WTC11 (cell line): ENCODE measurements around the gene NCKIPSD. TPM values are rescaled to one million over a fixed set of nuclear protein-coding genes. Genes with fewer than 3 reads are reported as not detected.

Source experiments
- EMX1 ChIP-seq: fragments of 250-450 bp; sonication (Bioruptor Pico); IDR thresholded peaks from 2 replicates; pipeline ENCODE4 v1.8.0; 2021; ENCODE audit warnings: mild to moderate bottlenecking
- ESRRA ChIP-seq: sonication (generic); formaldehyde crosslinking; IDR thresholded peaks from 2 replicates; pipeline ENCODE4 v1.8.1; 2022; ENCODE audit warnings: mild to moderate bottlenecking, missing genetic modification reagents, borderline replicate concordance
- FOXP1 ChIP-seq: sonication (generic); formaldehyde crosslinking; IDR thresholded peaks from 2 replicates; pipeline ENCODE4 v1.8.0; 2022; ENCODE audit warnings: missing genetic modification reagents, mild to moderate bottlenecking, moderate library complexity, borderline replicate concordance
- GTF2I ChIP-seq: fragments of 250-450 bp; sonication (Bioruptor Pico); conservative IDR thresholded peaks from 2 replicates; pipeline ENCODE4 v1.4.0; 2021; ENCODE audit warnings: mild to moderate bottlenecking
- IRF2 ChIP-seq: sonication (generic); formaldehyde crosslinking; IDR thresholded peaks from 2 replicates; pipeline ENCODE4 v1.8.0; 2022; ENCODE audit warnings: low read depth, missing genetic modification reagents, borderline replicate concordance
- NR2C2 ChIP-seq: sonication (generic); formaldehyde crosslinking; IDR thresholded peaks from 2 replicates; pipeline ENCODE4 v1.8.0; 2022; ENCODE audit warnings: mild to moderate bottlenecking, missing genetic modification reagents
- NR3C1 ChIP-seq: sonication (generic); formaldehyde crosslinking; conservative IDR thresholded peaks from 2 replicates; pipeline ENCODE4 v1.8.1; 2023; ENCODE audit warnings: low read depth, mild to moderate bottlenecking, missing genetic modification reagents
- PRRX2 ChIP-seq: fragments of 250-450 bp; sonication (Bioruptor Pico); IDR thresholded peaks from 2 replicates; pipeline ENCODE4 v1.8.0; 2021; ENCODE audit warnings: mild to moderate bottlenecking
- TCF7 ChIP-seq: sonication (generic); formaldehyde crosslinking; IDR thresholded peaks from 2 replicates; pipeline ENCODE4 v1.8.0; 2022; ENCODE audit warnings: mild to moderate bottlenecking, low read depth, missing genetic modification reagents, moderate library complexity
- TP53 ChIP-seq: sonication (generic); formaldehyde crosslinking; IDR thresholded peaks from 2 replicates; pipeline ENCODE4 v1.8.1; 2023; ENCODE audit warnings: mild to moderate bottlenecking, missing genetic modification reagents
- ZNF263 ChIP-seq: sonication (generic); formaldehyde crosslinking; IDR thresholded peaks from 2 replicates; pipeline ENCODE4 v1.8.1; 2022; ENCODE audit warnings: low read depth, mild to moderate bottlenecking, moderate library complexity, missing genetic modification reagents
- ZNF396 ChIP-seq: fragments of 250-450 bp; sonication (Bioruptor Pico); IDR thresholded peaks from 2 replicates; pipeline ENCODE4 v1.8.0; 2021; ENCODE audit warnings: mild to moderate bottlenecking, moderate library complexity, borderline replicate concordance
- total RNA-seq: library from RNA; stranded (reverse); gene quantifications from 3 replicates; pipeline ENCODE4 v1.2.3, GENCODE V29; 2021
- TF ChIP-seq, protein P1 (sequence below): fragments of 250-450 bp; sonication (Bioruptor Pico); IDR thresholded peaks from 2 replicates; pipeline ENCODE4 v1.8.0; 2021; ENCODE audit warnings: mild to moderate bottlenecking
- TF ChIP-seq, protein P2 (sequence below): sonication (generic); formaldehyde crosslinking; IDR thresholded peaks from 2 replicates; pipeline ENCODE4 v1.8.1; 2022; ENCODE audit warnings: mild to moderate bottlenecking, moderate library complexity, missing genetic modification reagents
- TF ChIP-seq, protein P3 (sequence below): sonication (generic); formaldehyde crosslinking; IDR thresholded peaks from 2 replicates; pipeline ENCODE4 v1.8.0; 2023; ENCODE audit warnings: mild to moderate bottlenecking, missing genetic modification reagents
- TF ChIP-seq, protein P4 (sequence below): sonication (generic); formaldehyde crosslinking; conservative IDR thresholded peaks from 2 replicates; pipeline ENCODE4 v1.8.1; 2023; ENCODE audit warnings: mild to moderate bottlenecking, low read depth, missing genetic modification reagents, moderate library complexity
- TF ChIP-seq, protein P5 (sequence below): sonication (generic); formaldehyde crosslinking; IDR thresholded peaks from 2 replicates; pipeline ENCODE4 v1.8.1; 2022; ENCODE audit warnings: low read depth, mild to moderate bottlenecking, moderate library complexity, missing genetic modification reagents, borderline replicate concordance
- TF ChIP-seq, protein P6 (sequence below): sonication (generic); formaldehyde crosslinking; IDR thresholded peaks from 2 replicates; pipeline ENCODE4 v1.8.0; 2022; ENCODE audit warnings: mild to moderate bottlenecking, missing genetic modification reagents
- TF ChIP-seq, protein P7 (sequence below): sonication (generic); formaldehyde crosslinking; IDR thresholded peaks from 2 replicates; pipeline ENCODE4 v1.8.1; 2022; ENCODE audit warnings: low read depth, missing genetic modification reagents, borderline replicate concordance
- TF ChIP-seq, protein P8 (sequence below): sonication (generic); formaldehyde crosslinking; IDR thresholded peaks from 2 replicates; pipeline ENCODE4 v1.8.1; 2023; ENCODE audit warnings: mild to moderate bottlenecking, missing genetic modification reagents, moderate library complexity
- TF ChIP-seq, protein P9 (sequence below): sonication (generic); formaldehyde crosslinking; IDR thresholded peaks from 2 replicates; pipeline ENCODE4 v1.8.1; 2023; ENCODE audit warnings: mild to moderate bottlenecking, missing genetic modification reagents

The NCKIPSD gene
- total RNA-seq, 1 experiment from 2014 or later = 40.1 TPM

DNA sequence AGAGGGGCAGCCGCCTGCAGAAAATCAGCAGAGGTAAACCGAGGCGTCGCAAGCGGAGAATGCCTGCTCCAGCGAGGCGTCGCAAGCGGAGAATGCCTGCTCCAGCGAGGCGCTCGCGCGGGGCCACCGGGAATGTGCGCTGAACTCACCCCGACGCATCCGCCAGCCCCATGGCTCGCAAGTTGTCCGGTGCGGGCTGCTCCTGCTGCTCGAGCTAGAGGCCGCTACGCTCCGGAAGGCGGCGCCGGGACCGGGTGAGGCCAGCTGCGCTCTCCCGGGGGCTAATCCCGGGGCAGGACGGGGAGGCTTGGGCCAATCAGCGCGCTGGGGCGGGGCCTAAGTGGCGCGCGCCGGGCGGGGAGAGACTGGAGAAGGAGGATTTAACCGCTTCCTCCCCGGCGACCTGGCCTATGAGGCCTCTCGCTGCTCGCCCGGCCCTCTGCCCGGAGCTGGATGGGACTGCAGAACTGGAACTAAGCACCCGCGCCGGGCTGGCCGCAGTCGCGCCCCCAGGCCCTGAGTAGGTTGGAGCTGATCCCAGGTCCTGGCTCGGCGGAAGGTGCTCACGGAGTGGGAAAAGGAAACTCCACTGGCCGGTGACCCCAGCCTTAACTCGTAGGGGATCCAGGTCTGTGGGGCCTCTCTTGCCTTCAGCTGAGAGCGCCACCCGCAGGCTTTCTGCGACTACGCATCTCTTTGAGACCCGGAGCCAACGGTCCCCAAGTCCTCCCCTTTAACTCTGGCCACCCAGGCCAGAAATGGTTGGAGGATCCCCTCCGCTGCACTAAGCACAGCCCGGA lies 50.3 kb downstream of the NCKIPSD start, which contains the start of gene SLC26A6 (continued):
- TF ChIP-seq ZNF263 (CRISPR knock-in tag) = 0 out of 2 replicates have a peak, but pooled peaks have one; percentile 27
- TF ChIP-seq, protein P1, sequence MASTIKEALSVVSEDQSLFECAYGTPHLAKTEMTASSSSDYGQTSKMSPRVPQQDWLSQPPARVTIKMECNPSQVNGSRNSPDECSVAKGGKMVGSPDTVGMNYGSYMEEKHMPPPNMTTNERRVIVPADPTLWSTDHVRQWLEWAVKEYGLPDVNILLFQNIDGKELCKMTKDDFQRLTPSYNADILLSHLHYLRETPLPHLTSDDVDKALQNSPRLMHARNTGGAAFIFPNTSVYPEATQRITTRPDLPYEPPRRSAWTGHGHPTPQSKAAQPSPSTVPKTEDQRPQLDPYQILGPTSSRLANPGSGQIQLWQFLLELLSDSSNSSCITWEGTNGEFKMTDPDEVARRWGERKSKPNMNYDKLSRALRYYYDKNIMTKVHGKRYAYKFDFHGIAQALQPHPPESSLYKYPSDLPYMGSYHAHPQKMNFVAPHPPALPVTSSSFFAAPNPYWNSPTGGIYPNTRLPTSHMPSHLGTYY (CRISPR knock-in tag) = no peak
- TF ChIP-seq PRRX2 (CRISPR knock-in tag) = no peak
- no peak for TF ChIP-seq ESRRA (CRISPR knock-in tag)
- TF ChIP-seq ZNF396 (CRISPR knock-in tag) = no peak
- TF ChIP-seq, protein P2, sequence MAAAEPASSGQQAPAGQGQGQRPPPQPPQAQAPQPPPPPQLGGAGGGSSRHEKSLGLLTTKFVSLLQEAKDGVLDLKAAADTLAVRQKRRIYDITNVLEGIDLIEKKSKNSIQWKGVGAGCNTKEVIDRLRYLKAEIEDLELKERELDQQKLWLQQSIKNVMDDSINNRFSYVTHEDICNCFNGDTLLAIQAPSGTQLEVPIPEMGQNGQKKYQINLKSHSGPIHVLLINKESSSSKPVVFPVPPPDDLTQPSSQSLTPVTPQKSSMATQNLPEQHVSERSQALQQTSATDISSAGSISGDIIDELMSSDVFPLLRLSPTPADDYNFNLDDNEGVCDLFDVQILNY (CRISPR knock-in tag) = peak; percentile 88
- TF ChIP-seq NR3C1 = no peak; the same call in 1 of the 2 replicates
- TF ChIP-seq, protein P3, sequence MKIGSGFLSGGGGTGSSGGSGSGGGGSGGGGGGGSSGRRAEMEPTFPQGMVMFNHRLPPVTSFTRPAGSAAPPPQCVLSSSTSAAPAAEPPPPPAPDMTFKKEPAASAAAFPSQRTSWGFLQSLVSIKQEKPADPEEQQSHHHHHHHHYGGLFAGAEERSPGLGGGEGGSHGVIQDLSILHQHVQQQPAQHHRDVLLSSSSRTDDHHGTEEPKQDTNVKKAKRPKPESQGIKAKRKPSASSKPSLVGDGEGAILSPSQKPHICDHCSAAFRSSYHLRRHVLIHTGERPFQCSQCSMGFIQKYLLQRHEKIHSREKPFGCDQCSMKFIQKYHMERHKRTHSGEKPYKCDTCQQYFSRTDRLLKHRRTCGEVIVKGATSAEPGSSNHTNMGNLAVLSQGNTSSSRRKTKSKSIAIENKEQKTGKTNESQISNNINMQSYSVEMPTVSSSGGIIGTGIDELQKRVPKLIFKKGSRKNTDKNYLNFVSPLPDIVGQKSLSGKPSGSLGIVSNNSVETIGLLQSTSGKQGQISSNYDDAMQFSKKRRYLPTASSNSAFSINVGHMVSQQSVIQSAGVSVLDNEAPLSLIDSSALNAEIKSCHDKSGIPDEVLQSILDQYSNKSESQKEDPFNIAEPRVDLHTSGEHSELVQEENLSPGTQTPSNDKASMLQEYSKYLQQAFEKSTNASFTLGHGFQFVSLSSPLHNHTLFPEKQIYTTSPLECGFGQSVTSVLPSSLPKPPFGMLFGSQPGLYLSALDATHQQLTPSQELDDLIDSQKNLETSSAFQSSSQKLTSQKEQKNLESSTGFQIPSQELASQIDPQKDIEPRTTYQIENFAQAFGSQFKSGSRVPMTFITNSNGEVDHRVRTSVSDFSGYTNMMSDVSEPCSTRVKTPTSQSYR (CRISPR knock-in tag) = 0 out of 2 replicates have a peak, but pooled peaks have one; percentile 47
- TF ChIP-seq, protein P4, sequence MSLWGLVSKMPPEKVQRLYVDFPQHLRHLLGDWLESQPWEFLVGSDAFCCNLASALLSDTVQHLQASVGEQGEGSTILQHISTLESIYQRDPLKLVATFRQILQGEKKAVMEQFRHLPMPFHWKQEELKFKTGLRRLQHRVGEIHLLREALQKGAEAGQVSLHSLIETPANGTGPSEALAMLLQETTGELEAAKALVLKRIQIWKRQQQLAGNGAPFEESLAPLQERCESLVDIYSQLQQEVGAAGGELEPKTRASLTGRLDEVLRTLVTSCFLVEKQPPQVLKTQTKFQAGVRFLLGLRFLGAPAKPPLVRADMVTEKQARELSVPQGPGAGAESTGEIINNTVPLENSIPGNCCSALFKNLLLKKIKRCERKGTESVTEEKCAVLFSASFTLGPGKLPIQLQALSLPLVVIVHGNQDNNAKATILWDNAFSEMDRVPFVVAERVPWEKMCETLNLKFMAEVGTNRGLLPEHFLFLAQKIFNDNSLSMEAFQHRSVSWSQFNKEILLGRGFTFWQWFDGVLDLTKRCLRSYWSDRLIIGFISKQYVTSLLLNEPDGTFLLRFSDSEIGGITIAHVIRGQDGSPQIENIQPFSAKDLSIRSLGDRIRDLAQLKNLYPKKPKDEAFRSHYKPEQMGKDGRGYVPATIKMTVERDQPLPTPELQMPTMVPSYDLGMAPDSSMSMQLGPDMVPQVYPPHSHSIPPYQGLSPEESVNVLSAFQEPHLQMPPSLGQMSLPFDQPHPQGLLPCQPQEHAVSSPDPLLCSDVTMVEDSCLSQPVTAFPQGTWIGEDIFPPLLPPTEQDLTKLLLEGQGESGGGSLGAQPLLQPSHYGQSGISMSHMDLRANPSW (CRISPR knock-in tag) = no peak
- TF ChIP-seq TCF7 (CRISPR knock-in tag) = no peak
- TF ChIP-seq, protein P5, sequence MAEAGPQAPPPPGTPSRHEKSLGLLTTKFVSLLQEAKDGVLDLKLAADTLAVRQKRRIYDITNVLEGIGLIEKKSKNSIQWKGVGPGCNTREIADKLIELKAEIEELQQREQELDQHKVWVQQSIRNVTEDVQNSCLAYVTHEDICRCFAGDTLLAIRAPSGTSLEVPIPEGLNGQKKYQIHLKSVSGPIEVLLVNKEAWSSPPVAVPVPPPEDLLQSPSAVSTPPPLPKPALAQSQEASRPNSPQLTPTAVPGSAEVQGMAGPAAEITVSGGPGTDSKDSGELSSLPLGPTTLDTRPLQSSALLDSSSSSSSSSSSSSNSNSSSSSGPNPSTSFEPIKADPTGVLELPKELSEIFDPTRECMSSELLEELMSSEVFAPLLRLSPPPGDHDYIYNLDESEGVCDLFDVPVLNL (CRISPR knock-in tag) = 0 out of 2 replicates have a peak, but pooled peaks have one; percentile 17
- TF ChIP-seq, protein P6, sequence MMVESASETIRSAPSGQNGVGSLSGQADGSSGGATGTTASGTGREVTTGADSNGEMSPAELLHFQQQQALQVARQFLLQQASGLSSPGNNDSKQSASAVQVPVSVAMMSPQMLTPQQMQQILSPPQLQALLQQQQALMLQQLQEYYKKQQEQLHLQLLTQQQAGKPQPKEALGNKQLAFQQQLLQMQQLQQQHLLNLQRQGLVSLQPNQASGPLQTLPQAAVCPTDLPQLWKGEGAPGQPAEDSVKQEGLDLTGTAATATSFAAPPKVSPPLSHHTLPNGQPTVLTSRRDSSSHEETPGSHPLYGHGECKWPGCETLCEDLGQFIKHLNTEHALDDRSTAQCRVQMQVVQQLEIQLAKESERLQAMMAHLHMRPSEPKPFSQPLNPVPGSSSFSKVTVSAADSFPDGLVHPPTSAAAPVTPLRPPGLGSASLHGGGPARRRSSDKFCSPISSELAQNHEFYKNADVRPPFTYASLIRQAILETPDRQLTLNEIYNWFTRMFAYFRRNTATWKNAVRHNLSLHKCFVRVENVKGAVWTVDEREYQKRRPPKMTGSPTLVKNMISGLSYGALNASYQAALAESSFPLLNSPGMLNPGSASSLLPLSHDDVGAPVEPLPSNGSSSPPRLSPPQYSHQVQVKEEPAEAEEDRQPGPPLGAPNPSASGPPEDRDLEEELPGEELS (CRISPR knock-in tag) = peak; percentile 81; the same call in 1 of the 2 replicates
- peak; percentile 67; the same call in 1 of the 2 replicates for TF ChIP-seq FOXP1
- no peak; the same call in 1 of the 2 replicates for TF ChIP-seq IRF2 (CRISPR knock-in tag)
- TF ChIP-seq NR2C2 (CRISPR knock-in tag) = no peak
- TF ChIP-seq GTF2I (CRISPR knock-in tag) = 0 out of 2 replicates have a peak, but pooled peaks have one; percentile 14
- no peak for TF ChIP-seq TP53 (CRISPR knock-in tag)
- TF ChIP-seq, protein P7, sequence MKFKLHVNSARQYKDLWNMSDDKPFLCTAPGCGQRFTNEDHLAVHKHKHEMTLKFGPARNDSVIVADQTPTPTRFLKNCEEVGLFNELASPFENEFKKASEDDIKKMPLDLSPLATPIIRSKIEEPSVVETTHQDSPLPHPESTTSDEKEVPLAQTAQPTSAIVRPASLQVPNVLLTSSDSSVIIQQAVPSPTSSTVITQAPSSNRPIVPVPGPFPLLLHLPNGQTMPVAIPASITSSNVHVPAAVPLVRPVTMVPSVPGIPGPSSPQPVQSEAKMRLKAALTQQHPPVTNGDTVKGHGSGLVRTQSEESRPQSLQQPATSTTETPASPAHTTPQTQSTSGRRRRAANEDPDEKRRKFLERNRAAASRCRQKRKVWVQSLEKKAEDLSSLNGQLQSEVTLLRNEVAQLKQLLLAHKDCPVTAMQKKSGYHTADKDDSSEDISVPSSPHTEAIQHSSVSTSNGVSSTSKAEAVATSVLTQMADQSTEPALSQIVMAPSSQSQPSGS (CRISPR knock-in tag) = no peak
- TF ChIP-seq, protein P8, sequence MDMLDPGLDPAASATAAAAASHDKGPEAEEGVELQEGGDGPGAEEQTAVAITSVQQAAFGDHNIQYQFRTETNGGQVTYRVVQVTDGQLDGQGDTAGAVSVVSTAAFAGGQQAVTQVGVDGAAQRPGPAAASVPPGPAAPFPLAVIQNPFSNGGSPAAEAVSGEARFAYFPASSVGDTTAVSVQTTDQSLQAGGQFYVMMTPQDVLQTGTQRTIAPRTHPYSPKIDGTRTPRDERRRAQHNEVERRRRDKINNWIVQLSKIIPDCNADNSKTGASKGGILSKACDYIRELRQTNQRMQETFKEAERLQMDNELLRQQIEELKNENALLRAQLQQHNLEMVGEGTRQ (CRISPR knock-in tag) = peak; percentile 30; the same call in 1 of the 2 replicates
- no peak for TF ChIP-seq EMX1
- TF ChIP-seq, protein P9, sequence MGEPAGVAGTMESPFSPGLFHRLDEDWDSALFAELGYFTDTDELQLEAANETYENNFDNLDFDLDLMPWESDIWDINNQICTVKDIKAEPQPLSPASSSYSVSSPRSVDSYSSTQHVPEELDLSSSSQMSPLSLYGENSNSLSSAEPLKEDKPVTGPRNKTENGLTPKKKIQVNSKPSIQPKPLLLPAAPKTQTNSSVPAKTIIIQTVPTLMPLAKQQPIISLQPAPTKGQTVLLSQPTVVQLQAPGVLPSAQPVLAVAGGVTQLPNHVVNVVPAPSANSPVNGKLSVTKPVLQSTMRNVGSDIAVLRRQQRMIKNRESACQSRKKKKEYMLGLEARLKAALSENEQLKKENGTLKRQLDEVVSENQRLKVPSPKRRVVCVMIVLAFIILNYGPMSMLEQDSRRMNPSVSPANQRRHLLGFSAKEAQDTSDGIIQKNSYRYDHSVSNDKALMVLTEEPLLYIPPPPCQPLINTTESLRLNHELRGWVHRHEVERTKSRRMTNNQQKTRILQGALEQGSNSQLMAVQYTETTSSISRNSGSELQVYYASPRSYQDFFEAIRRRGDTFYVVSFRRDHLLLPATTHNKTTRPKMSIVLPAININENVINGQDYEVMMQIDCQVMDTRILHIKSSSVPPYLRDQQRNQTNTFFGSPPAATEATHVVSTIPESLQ (CRISPR knock-in tag) = no peak
